CD4-positive, CD25-positive, alpha-beta regulatory T cell (primary cell): Measurements from ENCODE around the gene AK8. TPM values are rescaled to one million over a fixed set of nuclear protein-coding genes. Genes with fewer than 3 reads are reported as not detected.

Source experiments
- ATAC-seq, 2 donors: fragments of 150-1000 bp; cut with Tn5 transposase; one replicate each; pipeline ENCODE4 v1.10.0; 2021; ENCODE audit warnings: low read depth in 2 of 2, moderate number of reproducible peaks in 2 of 2, moderate library complexity in 1 of 2
- DNase-seq, 3 donors: peaks; one replicate each; pipeline versions ENCODE4 v3.0.0 to v3.0.0-alpha.2; 2012 to 2022; ENCODE audit warnings: mixed read lengths in 1 of 3
- H3K27ac ChIP-seq: one replicate; pipeline ENCODE4 v1.7.0; 2013; ENCODE audit warnings: mild to moderate bottlenecking, low read length; ENCODE audit not compliant: insufficient read depth, poor library complexity, severe bottlenecking
- H3K27me3 ChIP-seq: one replicate; pipeline ENCODE4 v1.7.0; 2013; ENCODE audit warnings: low read length; ENCODE audit not compliant: control insufficient read depth, insufficient read depth
- H3K36me3 ChIP-seq: one replicate; pipeline ENCODE4 v1.7.0; 2013; ENCODE audit warnings: mild to moderate bottlenecking, low read length, moderate library complexity; ENCODE audit not compliant: control insufficient read depth, insufficient read depth
- H3K4me1 ChIP-seq: 2 replicates; pipeline ENCODE4 v1.7.0; 2013; ENCODE audit warnings: mild to moderate bottlenecking, low read length; ENCODE audit not compliant: insufficient read depth, control insufficient read depth, poor library complexity, severe bottlenecking
- H3K4me3 ChIP-seq: one replicate; pipeline ENCODE4 v1.7.0; 2013; ENCODE audit warnings: low read depth, mild to moderate bottlenecking, low read length, moderate library complexity
- H3K9me3 ChIP-seq, 2 experiments: 1 replicate in 1 of 2; 2 replicates in 1 of 2; pipeline ENCODE4 v1.7.0; 2013; ENCODE audit warnings: low read length in 2 of 2, mild to moderate bottlenecking in 1 of 2, moderate library complexity in 1 of 2; ENCODE audit not compliant: control insufficient read depth in 2 of 2
- H3K27ac Mint-ChIP-seq, 3 donors: one replicate each; pipeline ENCODE4 v1.8.0; 2020 to 2022; ENCODE audit warnings: mild to moderate bottlenecking in 3 of 3, mixed read lengths in 3 of 3, moderate library complexity in 2 of 3
- H3K27me3 Mint-ChIP-seq: one replicate; pipeline ENCODE4 v1.8.0; 2022; ENCODE audit warnings: mild to moderate bottlenecking, mixed read lengths
- H3K36me3 Mint-ChIP-seq: one replicate; pipeline ENCODE4 v1.8.0; 2020; ENCODE audit warnings: mixed read lengths
- H3K4me1 Mint-ChIP-seq, 4 donors: one replicate each; pipeline ENCODE4 v1.8.0; 2020 to 2022; ENCODE audit warnings: mixed read lengths in 4 of 4, mild to moderate bottlenecking in 1 of 4
- H3K4me3 Mint-ChIP-seq, 4 donors: one replicate each; pipeline ENCODE4 v1.8.0; 2020 to 2022; ENCODE audit warnings: mild to moderate bottlenecking in 4 of 4, mixed read lengths in 4 of 4, moderate library complexity in 3 of 4
- H3K9me3 Mint-ChIP-seq, 7 donors: one replicate each; pipeline ENCODE4 v1.8.0; 2020 to 2022; ENCODE audit warnings: mixed read lengths in 7 of 7, mild to moderate bottlenecking in 3 of 7, moderate library complexity in 2 of 7
- polyA plus RNA-seq, 4 donors: library from polyadenylated mRNA; unstranded; fragments of 300-500 nt; fragmentation: Illumina TruSeq; gene quantifications; one replicate each; pipeline ENCODE4 v1.2.3, GENCODE V29; 2021
- total RNA-seq: library from RNA; stranded (reverse); gene quantifications from one replicate; pipeline ENCODE4 v1.2.3, GENCODE V29; 2022

Gene AK8
- total and polyA plus RNA-seq, 5 donors from 2014 or later = 0.21 TPM; not detected in 4

DNA sequence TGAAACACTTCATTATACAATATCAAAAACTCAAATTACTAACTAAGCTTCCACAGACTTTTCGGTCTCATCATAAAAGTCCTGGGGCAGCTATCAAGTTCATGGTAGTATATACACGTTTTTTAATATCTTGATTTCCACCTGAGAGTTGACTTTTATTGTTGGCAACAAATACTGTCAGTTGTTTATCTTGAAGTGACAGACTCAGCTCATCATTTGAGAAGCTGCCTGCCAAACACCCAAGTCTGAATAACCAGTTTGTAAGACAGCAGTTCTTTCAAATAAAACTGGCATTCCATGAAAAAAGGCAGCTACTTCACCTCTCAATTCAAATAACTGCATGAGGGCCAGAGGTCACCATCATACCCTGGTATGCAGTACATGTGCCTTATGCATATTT, 31.2 kb upstream of the AK8 start:
- Mint-ChIP-seq H3K4me1 (peaks cover 0 to 13% (median 12%) of the 10 kb centered on the region in 4 donors), H3K4me3 (peak overlapping the region in 1 of 4 donors; percentile 31), H3K36me3 (peaks cover 34% of the 10 kb centered on the region), H3K27ac (peak overlapping the region in 1 of 3 donors; percentile 38), H3K9me3 (peaks cover 0 to 2% (median 0%) of the 10 kb centered on the region in 7 donors), H3K27me3 (no peaks in the 10 kb centered on the region)
- Histone ChIP-seq H3K27me3 (no peaks in the 10 kb centered on the region), H3K4me1 (peaks cover 4% of the 10 kb centered on the region), H3K9me3 (no peaks in the 10 kb centered on the region), H3K36me3 (peaks cover 55% of the 10 kb centered on the region), H3K4me3 (no peak overlapping the region), H3K27ac (no peak overlapping the region)
- ATAC-seq (no peak), DNase-seq (no peak)

DNA sequence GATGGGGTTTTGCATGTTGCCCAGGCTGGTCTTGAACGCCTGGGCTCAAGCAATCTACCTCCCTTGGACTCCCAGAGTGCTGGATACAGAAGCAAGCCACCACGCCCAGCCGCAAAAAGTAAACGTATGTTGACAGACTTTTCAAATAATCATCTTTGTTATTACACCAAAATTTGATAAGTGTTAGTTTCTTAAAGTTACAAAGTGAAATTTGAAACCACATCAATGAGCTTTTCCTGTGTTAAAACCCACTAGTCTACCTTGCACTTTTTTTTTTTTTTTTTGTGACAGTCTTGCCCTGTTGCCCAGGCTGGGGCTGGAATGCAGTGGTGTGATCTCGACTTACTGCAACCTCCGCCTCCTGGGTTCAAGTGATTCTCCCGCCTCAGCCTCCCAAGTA, 30.6 kb upstream of the AK8 start:
- Histone ChIP-seq H3K4me3 (no peak overlapping the region), H3K27ac (no peak overlapping the region), H3K27me3 (no peaks in the 10 kb centered on the region), H3K9me3 (no peaks in the 10 kb centered on the region), H3K36me3 (peaks cover 59% of the 10 kb centered on the region), H3K4me1 (peaks cover 4% of the 10 kb centered on the region)
- ATAC-seq (peak in 1 of 2 donors; percentile 31), DNase-seq (peak in 2 of 3 donors; percentile 12 to 21)
- Mint-ChIP-seq H3K4me1 (peaks cover 0 to 13% (median 12%) of the 10 kb centered on the region in 4 donors), H3K27me3 (no peaks in the 10 kb centered on the region), H3K9me3 (peaks cover 0 to 2% (median 0%) of the 10 kb centered on the region in 7 donors), H3K4me3 (peak overlapping the region in 3 of 4 donors; percentile 29 to 54 (median 31)), H3K27ac (peak overlapping the region in 2 of 3 donors; percentile 67 to 73), H3K36me3 (peaks cover 39% of the 10 kb centered on the region)

DNA sequence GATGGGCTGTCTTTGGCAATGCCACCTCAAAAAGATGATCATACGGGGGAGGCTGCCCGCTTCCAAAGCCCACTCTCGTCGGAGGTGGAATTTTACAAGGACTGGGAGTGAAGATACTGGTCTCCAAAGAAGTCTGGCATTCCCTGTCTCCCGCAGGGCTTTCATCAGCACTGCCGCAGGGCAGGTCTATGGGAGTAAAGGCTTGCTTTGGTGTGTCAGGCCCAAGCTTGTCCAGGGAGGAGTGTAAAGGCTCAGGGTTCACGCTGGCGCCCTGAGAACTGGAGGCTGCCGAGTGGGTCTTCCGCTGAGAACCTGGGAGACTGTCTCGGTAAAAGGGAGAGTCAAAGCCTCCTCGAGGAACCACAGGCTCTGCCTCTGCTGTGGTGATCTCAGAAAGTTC, 27.6 kb upstream of the AK8 start:
- Mint-ChIP-seq H3K27ac (no peak overlapping the region), H3K4me1 (peaks cover 3 to 21% (median 13%) of the 10 kb centered on the region in 4 donors), H3K4me3 (no peak overlapping the region), H3K27me3 (no peaks in the 10 kb centered on the region), H3K36me3 (peaks cover 40% of the 10 kb centered on the region), H3K9me3 (no peaks in the 10 kb centered on the region)
- Histone ChIP-seq H3K9me3 (no peaks in the 10 kb centered on the region), H3K36me3 (peaks cover 62% of the 10 kb centered on the region), H3K4me3 (no peak overlapping the region), H3K4me1 (peaks cover 4% of the 10 kb centered on the region), H3K27me3 (no peaks in the 10 kb centered on the region), H3K27ac (no peak overlapping the region)
- DNase-seq (no peak), ATAC-seq (no peak)

DNA sequence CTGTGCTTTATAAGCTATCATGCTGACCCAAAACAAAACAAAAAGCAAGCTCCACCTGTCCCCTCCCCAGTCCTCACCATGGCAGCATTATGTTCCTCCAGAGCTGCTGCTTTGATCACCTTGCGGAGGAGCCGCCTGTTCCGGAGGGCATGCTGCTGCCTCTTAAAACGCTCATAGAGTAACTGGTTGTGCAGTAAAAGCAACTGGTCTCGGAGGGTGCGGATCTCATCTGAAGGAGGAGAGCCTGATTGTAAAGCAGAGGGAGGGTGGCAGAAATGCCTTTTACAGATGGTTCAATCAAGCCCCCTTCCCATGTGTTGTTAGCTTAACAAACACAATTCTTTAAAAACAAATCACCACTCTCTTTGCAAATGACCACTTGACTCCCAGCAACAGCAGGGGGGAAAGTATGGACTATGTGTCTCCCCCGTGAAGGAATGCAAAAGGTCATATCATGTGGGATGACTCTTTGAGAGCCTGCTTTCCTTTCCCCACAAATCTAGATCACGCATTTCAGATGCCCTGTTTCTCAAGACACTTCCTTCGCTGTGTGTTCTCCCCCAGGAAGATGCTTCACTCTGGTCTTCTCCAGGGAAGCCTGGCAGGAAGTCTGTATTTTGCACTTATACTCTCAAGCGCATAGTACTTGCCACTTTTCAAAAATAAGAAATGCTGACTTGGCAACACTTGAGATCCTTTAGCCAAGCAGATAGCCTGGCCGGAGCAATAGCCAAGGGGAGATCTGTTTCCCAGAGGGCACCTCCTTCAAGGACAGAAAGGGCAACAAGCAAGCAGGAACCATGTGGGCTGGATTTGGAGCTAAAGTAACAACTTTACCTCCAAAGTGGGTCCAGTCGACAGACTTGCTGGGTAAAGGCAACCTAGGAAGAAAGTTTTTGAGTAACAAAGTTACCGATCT, 25.7 kb upstream of the AK8 start:
- Histone ChIP-seq H3K27me3 (no peaks in the 10 kb centered on the region), H3K4me3 (no peak overlapping the region), H3K27ac (no peak overlapping the region), H3K36me3 (peaks cover 61% of the 10 kb centered on the region), H3K4me1 (peaks cover 4% of the 10 kb centered on the region), H3K9me3 (no peaks in the 10 kb centered on the region)
- peaks cover 44% of the 10 kb centered on the region for H3K36me3 Mint-ChIP-seq
- no peak overlapping the region for H3K4me3 Mint-ChIP-seq
- H3K4me1 Mint-ChIP-seq = peaks cover 3 to 16% (median 9%) of the 10 kb centered on the region in 4 donors
- ATAC-seq = no peak
- H3K9me3 Mint-ChIP-seq = no peaks in the 10 kb centered on the region
- no peaks in the 10 kb centered on the region for H3K27me3 Mint-ChIP-seq
- no peak for DNase-seq
- no peak overlapping the region for H3K27ac Mint-ChIP-seq

DNA sequence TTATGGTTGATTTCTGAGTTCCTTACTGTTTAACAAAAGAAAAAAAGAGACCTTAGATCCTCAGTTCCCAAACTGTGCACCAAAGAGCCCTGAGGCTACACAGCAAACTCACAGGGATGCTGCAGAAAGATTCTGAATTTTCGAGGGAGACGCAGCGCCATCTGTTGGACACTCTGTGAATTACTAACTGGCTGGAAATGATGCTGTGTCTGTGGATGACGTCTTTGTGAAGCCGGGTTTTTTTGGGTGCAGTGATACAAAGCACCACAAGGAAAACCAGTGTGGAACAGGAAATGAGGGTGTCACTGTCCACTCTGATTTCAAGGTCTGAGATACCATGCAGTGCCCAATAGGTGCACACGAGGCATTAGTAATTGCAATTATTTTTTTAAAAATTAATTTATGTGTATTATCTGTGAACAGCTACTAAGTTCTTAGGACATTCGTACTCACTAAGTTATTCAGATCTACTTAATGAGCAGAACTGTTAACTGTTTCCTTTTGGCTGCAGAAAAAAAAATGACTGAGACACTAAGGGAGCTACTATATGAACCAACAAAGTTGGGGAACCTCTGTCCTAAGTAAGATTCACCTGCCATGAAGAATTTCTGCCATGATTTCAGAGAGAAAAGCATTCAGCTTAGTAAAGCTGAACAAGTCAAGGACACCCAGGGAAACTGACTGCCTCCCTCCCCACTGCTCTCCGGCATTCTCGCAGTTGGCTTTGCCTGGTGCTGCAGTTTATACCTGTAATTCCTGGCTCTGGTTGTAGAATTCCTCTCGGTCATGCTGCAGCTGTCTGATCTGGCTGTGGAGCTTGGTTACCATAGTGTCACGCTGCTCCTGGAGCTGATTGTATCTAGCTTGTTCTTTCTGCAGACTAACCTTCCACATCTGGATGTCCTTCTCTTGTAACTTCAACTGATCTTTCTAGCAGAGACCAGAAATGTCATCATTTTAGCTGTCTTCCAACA, 24.1 kb upstream of the AK8 start:
- Histone ChIP-seq H3K36me3 (peaks cover 77% of the 10 kb centered on the region), H3K9me3 (no peaks in the 10 kb centered on the region), H3K4me1 (no peaks in the 10 kb centered on the region), H3K27me3 (no peaks in the 10 kb centered on the region), H3K27ac (peak overlapping the region; percentile 21), H3K4me3 (no peak overlapping the region)
- Mint-ChIP-seq H3K9me3 (no peaks in the 10 kb centered on the region), H3K27me3 (no peaks in the 10 kb centered on the region), H3K4me3 (no peak overlapping the region), H3K4me1 (peaks cover 0 to 8% (median 5%) of the 10 kb centered on the region in 4 donors), H3K27ac (peak overlapping the region in 2 of 3 donors; percentile 27 to 68), H3K36me3 (peaks cover 58% of the 10 kb centered on the region)
- ATAC-seq (peak; percentile 92 to 96), DNase-seq (peak; percentile 61 to 87 (median 81))

DNA sequence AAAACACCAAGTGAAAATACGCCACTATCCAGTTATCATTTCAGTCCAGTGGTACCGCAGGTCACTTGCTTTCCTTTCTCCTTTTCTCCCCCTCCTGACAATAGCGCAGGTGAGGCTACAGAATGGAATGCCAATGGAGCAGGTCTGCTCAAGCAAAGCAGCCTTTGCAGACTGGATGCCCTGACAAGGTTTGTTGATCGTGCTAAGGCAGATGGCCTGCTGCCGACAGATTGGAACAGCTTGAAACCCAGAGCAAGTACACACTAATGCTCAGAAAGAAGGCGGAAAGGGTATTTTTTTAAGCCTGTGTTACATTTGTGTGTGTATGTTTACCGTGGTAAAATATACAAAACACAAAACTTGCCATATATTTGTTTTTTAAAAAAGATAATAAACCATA, 20.0 kb upstream of the AK8 start:
- ATAC-seq (no peak), DNase-seq (no peak)
- Mint-ChIP-seq H3K9me3 (no peaks in the 10 kb centered on the region), H3K4me1 (peaks cover 0 to 8% (median 5%) of the 10 kb centered on the region in 4 donors), H3K4me3 (no peak overlapping the region), H3K36me3 (peaks cover 65% of the 10 kb centered on the region), H3K27me3 (no peaks in the 10 kb centered on the region), H3K27ac (no peak overlapping the region)
- Histone ChIP-seq H3K4me1 (no peaks in the 10 kb centered on the region), H3K27ac (no peak overlapping the region), H3K9me3 (no peaks in the 10 kb centered on the region), H3K36me3 (peaks cover 77% of the 10 kb centered on the region), H3K4me3 (no peak overlapping the region), H3K27me3 (no peaks in the 10 kb centered on the region)

DNA sequence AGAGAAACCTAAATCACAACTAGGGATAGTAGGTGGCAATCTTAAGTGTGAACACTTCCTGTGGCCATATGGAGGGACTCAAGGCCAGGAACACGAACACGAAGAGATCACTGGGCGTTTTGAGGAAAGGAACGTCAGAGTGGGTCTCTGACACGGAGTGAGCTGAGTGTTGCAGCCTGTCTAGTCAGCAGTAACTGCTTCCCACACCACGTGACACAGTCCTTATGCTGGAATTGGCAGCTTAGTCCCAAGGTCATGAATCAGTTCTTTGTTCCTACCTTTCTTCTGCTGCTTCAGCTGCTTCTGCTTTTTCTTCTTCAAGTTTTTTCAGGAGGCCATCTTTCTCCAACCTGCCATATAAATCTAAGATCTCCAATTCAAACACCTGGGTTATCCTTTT, 18.8 kb upstream of the AK8 start:
- H3K27ac Mint-ChIP-seq = peak overlapping the region in 1 of 3 donors; percentile 42
- peaks cover 70% of the 10 kb centered on the region for H3K36me3 ChIP-seq
- peaks cover 57% of the 10 kb centered on the region for H3K36me3 Mint-ChIP-seq
- no peaks in the 10 kb centered on the region for H3K27me3 Mint-ChIP-seq
- no peak for ATAC-seq
- no peaks in the 10 kb centered on the region for H3K9me3 ChIP-seq
- H3K27me3 ChIP-seq = no peaks in the 10 kb centered on the region
- H3K4me1 Mint-ChIP-seq = peaks cover 0 to 5% (median 1%) of the 10 kb centered on the region in 4 donors
- no peaks in the 10 kb centered on the region for H3K4me1 ChIP-seq
- H3K9me3 Mint-ChIP-seq = no peaks in the 10 kb centered on the region
- H3K4me3 Mint-ChIP-seq = no peak overlapping the region
- no peak overlapping the region for H3K4me3 ChIP-seq
- no peak for DNase-seq
- no peak overlapping the region for H3K27ac ChIP-seq
